Measurements from ENCODE around the gene CFAP73. TPM values are rescaled to one million over a fixed set of nuclear protein-coding genes. Genes with fewer than 3 reads are reported as not detected.
"Not testable (repeated sequence)": the region's sequence is repeated elsewhere in the genome, so short reads cannot be mapped to it uniquely, and the experiment has no call there.

The CFAP73 gene
- total RNA-seq, 1 donor = not detected

DNA sequence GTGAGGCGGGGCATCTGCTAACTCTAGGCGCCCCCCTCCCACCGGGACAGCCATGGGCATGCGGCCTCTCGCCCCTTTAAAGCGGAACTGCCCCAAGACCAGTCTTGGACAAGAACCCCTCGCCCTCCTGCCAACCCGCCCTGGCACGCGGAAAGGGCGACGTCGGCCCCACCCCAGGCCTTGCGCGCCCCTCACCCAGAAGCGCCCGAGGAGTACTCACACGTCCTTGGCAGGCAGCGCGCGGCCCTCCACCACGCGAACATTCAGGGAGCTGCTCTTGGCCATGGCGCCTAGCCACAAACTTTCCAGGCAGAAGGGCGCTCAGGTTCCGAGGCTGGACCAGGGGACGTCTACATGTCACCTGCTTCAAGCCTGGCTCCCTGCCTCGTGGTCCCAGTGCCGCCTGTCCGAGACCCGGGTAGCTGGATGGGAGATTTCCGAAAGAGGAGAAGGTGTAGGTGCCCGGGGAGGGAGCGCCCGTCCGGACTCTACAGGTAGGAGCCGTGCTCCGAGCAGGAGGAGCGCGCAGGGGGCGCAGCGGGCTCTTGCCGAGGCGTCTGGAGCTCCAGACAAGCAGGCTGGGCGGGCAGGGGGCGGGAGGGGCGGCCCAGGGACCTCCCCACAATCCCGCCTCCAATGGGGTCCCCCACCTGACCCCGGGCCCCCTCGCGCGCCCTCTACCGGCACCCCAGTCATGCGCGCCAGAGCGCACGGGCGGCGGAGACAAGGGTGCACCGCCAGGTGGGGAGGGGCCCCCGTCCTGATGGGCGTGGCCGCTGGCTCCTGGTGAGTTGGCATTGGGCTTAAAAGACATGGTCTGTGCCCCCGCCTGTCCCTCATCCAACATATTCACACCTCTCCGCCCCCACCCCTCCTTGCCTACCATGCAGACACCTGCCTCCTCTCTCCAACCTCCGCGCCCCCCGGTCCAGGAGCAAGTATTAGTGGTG, 14.1 kb upstream of the CFAP73 start, which contains the start of gene RASAL1:
RASAL1 (minus strand) TSS at position 584 of the 950 bp plus-strand sequence; CDS start at position 285, 299 bp downstream.
- no peak for DNase-seq (ENCODE audit: low read depth)
- TF ChIP-seq, protein P1, sequence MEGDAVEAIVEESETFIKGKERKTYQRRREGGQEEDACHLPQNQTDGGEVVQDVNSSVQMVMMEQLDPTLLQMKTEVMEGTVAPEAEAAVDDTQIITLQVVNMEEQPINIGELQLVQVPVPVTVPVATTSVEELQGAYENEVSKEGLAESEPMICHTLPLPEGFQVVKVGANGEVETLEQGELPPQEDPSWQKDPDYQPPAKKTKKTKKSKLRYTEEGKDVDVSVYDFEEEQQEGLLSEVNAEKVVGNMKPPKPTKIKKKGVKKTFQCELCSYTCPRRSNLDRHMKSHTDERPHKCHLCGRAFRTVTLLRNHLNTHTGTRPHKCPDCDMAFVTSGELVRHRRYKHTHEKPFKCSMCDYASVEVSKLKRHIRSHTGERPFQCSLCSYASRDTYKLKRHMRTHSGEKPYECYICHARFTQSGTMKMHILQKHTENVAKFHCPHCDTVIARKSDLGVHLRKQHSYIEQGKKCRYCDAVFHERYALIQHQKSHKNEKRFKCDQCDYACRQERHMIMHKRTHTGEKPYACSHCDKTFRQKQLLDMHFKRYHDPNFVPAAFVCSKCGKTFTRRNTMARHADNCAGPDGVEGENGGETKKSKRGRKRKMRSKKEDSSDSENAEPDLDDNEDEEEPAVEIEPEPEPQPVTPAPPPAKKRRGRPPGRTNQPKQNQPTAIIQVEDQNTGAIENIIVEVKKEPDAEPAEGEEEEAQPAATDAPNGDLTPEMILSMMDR (IDR thresholded peaks at IDR 0.05; ENCODE audit: insufficient read depth, low read depth, low read length) = no peak
- H3K4me3 ChIP-seq (ENCODE audit: low read depth, low read length) = no peak within 1 kb of the TSS

DNA sequence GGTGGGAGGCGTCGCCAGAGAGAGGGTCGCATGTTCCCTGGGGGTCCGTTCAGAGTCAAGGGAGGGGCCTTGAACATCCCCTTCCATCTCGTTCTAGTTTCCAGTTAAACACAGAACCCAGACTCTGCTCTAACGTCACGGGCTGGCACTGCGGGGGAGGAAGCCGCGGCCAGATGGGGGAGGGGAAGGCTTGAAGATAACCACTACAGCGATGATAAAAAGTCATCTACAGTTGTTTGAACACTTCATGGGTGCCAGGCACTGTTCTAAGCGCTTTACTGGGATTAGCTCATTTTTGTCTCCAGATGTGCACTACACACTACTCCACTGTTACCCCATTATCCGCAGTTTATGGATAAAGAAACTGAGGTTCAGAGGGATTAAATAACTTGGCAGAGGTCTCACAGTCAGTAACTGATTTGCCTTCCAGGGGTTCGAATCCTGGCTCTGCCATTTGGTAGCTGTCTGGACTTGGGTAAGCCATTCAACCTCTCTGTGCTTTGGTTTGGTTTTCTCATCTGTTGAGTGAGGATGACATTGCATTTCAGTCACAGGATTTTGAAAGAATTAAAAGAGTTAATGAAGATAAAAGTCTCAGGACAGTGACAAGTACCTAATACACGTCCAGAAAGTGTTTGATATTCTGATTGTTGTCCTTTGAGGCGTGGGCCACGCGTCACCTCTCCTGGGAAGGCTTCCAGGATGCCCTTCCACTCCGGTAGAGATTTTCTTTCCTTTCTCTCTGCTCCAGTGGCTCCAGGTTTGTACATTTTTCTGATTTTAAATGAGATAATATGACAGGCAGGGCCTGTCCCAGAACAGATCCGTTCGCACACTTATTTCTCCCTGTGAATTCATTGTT, 13.2 kb upstream of the CFAP73 start:
- no peak for DNase-seq (ENCODE audit: low read depth)
- H3K4me3 ChIP-seq (ENCODE audit: low read depth, low read length) = no peak overlapping the region
- TF ChIP-seq, protein P1 (IDR thresholded peaks at IDR 0.05; ENCODE audit: insufficient read depth, low read depth, low read length) = no peak

DNA sequence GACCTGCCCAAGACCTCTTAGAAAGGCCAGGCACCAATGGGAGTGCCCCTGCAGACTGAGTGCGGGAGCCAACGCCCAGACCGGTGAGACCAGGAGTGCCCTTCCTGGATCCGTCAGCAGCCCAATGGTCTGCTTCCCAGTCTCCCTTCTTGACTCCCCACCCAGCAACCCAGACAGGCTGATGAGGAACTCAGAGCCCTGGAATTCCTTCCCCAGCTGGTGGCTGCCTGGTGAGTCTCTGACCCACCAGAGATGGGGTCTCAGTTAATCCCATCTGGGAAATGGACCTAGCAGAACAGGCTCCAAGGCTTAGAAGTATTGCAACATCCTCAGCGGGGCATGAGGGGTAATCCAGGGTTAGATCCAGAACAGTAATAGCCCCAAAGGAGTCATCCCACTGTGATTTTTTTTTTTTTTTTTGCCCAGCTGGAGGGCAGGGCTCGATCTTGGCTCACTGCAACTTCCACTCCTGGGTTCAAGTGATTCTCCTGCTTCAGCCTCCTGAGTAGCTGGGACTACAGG, 12.5 kb upstream of the CFAP73 start:
- H3K4me3 ChIP-seq (ENCODE audit: low read depth, low read length) = no peak overlapping the region
- TF ChIP-seq, protein P1 (IDR thresholded peaks at IDR 0.05; ENCODE audit: insufficient read depth, low read depth, low read length) = no peak
- DNase-seq (ENCODE audit: low read depth) = no peak

DNA sequence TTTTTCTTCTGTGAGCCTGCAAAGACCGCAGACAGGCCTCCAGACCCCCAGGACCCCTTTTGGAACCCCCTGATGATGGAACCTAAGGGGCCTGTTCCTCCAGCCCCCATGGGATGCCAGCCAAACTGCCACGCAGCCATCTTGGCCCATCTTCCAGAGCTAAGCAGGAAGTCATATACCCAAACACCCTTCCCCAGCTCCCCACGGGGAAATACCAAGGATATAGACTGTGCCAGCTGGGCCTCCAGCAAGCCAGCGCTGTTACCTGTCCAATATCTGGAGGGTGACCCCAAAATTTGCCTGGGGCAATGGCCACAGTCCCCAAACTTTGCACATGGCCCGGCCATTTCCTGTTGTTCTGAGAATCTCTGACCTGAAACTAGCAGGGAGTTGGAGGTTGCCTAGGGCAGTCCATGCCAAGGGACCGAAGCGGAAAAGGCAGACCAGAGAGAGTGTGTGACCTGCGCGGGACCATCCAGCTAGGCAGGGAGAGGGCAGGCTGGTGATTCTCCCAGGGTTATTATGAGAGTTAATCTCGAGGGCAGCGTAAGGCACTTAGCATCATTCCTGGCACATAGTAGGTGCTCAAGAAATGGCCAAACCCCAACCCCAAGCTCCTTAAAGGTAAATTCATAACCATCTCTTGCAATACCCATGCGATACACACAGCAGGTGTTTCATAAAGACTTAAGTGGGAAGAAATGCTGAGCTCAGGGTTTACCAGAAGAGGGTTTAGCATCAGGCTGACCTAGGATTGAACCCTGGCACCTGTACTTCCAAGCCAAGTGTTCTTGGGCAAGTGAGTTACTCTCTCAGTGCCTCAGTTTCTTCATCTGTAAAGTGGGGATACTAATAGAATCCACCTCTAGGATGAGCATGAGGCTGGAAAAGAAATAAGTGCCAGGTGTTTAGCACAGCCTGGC, 11.4 kb upstream of the CFAP73 start:
- TF ChIP-seq, protein P1 (IDR thresholded peaks at IDR 0.05; ENCODE audit: insufficient read depth, low read depth, low read length) = no peak
- no peak for DNase-seq (ENCODE audit: low read depth)
- no peak overlapping the region for H3K4me3 ChIP-seq (ENCODE audit: low read depth, low read length)

DNA sequence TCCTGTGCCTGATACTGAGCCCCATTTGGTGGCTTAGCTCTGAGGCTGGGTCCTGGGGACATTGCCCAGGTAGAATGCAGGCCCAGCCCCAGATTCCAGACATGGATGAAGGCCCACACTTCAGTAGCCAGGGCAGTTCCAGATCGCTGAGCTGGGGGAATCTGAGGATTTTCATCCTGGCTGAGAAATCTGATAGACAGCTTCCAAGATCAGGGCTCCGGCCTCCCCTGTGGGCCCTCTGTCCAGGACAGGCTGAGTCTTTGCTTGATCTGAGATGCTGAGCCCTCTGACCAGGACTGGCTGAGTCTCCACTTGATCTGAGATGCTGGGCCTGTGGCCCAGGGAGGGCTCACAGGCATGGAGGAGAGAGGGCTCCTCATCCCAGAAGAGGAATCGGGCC, 10.7 kb upstream of the CFAP73 start:
- TF ChIP-seq, protein P1 (IDR thresholded peaks at IDR 0.05; ENCODE audit: insufficient read depth, low read depth, low read length) = no peak
- no peak for DNase-seq (ENCODE audit: low read depth)
- H3K4me3 ChIP-seq (ENCODE audit: low read depth, low read length) = no peak overlapping the region

DNA sequence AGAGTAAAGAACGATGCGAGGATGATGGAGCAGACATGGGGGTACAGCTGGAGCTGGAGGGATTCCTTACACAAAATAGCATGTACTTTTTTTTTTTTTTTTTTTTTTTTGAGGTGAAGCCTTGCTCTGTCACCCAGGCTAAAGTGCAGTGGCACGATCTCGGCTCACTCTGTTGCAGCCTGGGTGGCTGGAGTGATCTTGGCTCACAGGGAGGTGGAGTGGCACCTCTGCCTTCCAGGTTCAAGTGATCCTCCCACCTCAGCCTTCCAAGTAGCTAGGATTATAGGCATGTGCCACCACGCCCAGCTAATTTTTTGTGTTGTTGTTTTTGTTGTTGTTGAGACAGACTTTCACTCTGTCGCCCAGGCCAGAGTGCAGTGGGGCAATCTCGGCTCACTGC, 8.8 kb upstream of the CFAP73 start:
- no peak overlapping the region for H3K4me3 ChIP-seq (ENCODE audit: low read depth, low read length)
- TF ChIP-seq, protein P1 (IDR thresholded peaks at IDR 0.05; ENCODE audit: insufficient read depth, low read depth, low read length) = no peak
- DNase-seq (ENCODE audit: low read depth) = no peak

DNA sequence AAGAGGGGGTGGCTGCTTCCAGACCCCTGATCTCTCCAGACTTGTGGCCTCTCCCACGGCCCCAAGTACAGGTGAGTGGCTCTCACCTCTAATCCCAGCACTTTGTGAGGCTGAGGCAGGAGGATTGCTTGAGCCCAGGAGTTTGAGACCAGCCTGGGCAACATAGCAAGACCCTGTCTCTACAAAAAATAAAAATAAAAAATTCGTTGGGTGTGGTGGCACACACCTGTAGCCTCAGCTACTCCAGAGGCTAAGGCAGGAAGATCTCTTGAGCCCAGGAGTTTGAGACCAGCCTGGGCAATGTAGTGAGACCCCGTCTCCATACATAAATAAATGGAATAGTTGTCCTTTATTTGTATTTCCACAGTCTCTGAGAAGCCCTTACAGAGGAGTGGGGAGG, 7.8 kb upstream of the CFAP73 start:
- DNase-seq (ENCODE audit: low read depth) = not testable (repeated sequence)

More for the DNA sequence above, 7.8 kb upstream of the CFAP73 start:
- not testable (repeated sequence) for H3K4me3 ChIP-seq (ENCODE audit: low read depth, low read length)

Measured in fibroblast of villous mesenchyme (primary cell).